GM12865 (cell line): ENCODE data around the gene MADCAM1.

ENCODE experiments used
- DNase-seq: peaks from one replicate; pipeline ENCODE4 v3.0.0; 2010; ENCODE audit warnings: low read depth
- H3K4me3 ChIP-seq: 2 replicates; pipeline ENCODE4 v1.5.1; 2011; ENCODE audit warnings: mild to moderate bottlenecking, low read depth, low read length, control low read depth
- TF ChIP-seq, protein P1 (sequence below): IDR thresholded peaks from 2 replicates; pipeline ENCODE4 v1.5.1; 2011; ENCODE audit warnings: low read length, control low read depth, low read depth, inconsistent platforms; ENCODE audit not compliant: insufficient read depth; ENCODE audit errors: missing control alignments

MADCAM1 gene

GRCh38 chr19:455031-455705 is 41.1 kb upstream of the MADCAM1 start:
- DNase-seq, result no peak
- TF ChIP-seq, protein P1, sequence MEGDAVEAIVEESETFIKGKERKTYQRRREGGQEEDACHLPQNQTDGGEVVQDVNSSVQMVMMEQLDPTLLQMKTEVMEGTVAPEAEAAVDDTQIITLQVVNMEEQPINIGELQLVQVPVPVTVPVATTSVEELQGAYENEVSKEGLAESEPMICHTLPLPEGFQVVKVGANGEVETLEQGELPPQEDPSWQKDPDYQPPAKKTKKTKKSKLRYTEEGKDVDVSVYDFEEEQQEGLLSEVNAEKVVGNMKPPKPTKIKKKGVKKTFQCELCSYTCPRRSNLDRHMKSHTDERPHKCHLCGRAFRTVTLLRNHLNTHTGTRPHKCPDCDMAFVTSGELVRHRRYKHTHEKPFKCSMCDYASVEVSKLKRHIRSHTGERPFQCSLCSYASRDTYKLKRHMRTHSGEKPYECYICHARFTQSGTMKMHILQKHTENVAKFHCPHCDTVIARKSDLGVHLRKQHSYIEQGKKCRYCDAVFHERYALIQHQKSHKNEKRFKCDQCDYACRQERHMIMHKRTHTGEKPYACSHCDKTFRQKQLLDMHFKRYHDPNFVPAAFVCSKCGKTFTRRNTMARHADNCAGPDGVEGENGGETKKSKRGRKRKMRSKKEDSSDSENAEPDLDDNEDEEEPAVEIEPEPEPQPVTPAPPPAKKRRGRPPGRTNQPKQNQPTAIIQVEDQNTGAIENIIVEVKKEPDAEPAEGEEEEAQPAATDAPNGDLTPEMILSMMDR, result no peak
- H3K4me3 ChIP-seq, result no peak overlapping the region

DNA sequence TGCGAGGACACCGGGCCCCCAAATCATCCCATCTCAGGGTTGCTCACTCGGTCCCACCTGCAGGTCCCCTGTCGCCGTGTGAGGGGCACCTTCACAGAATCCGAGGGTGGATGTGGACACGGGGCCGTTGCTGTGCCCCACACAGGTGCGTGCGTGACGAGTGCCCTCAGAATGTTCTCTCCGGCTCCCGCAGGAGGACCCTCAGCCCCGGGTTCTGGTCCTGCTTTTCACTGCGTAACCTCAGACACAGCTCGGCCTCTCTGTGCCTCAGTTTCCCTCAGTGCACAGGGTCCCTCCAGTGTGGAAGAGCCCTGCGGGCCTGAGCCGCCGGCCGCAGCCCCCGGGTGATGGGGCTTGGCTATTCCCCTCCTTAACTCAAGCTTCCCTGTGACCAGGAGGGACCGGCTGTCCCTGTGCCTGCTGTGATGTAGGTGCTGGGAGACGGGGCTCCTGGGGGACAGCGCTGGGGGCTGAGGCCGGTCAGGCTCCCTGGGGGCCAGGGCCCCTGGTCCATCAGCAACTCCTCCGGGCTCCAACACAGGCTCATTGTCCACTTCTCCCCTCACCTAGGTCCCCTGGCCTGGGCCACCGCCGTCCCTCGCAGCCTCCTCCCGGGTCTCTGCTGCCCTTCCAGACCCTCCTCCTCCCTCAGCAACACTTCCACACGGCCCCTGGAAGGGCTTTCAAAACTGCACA is 40.3 kb upstream of the MADCAM1 start:
- TF ChIP-seq, protein P1, result no peak
- no peak for DNase-seq
- no peak overlapping the region for H3K4me3 ChIP-seq

- DNase-seq, result no peak
- TF ChIP-seq, protein P1, result no peak
- H3K4me3 ChIP-seq, result no peak overlapping the region
These were observed 39.7 kb upstream of the MADCAM1 start for GRCh38 chr19:456547-457110.

DNA sequence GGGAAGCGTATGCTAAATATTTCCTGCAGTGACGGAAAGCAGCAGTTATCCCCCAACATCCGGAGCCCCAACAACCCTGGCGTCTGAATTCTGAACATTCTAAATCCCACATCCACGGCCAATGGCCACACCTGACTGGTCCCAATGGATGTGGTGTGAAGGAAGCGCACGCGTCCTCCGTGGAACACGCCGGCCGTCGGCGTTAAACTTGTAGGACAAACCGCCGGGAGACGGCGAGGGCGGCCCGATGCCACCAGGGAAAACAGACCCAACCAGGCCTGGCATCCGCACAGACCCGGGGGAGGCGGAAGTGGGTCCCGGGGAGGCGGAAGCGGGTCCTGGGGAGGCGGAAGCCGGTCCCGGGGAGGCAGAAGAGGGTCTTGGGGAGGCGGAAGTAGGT is 38.6 kb upstream of the MADCAM1 start:
- TF ChIP-seq, protein P1, result no peak
- H3K4me3 ChIP-seq, result no peak overlapping the region
- no peak for DNase-seq

DNA sequence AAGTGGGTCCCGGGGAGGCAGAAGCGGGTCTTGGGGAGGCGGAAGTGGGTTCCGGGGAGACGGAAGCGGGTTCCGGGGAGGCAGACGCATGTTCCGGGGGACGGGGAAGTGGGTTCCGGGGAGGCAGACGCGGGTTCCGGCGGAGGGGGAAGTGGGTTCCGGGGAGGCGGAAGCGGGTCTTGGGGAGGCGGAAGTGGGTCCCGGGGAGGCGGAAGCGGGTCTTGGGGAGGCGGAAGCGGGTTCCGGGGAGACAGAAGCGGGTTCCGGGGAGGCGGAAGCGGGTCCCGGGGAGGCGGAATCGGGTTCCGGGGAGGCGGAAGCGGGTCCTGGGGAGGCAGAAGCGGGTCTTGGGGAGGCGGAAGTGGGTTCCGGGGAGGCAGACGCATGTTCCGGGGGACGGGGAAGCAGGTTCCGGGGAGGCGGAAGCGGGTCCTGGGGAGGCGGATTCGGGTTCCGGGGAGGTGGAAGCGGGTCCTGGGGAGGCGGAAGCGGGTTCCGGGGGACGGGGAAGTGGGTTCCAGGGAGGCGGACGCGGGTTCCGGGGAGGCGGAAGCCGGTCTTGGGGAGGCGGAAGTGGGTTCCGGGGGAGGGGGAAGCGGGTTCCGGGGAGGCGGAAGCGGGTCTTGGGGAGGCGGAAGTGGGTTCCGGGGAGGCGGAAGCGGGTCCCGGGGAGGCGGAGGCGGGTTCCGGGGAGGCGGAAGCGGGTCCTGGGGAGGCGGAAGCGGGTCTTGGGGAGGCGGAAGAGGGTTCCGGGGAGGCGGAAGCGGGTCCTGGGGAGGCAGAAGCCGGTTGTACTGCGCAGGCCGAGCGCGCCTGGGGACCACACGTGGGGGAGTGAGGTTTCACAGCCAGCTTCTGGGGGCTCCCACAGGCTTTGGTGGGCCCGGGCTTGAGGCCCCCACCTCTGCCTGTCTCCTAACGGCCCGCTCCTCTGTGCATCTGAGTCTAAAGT is 37.9 kb upstream of the MADCAM1 start:
- H3K4me3 ChIP-seq, result no peak overlapping the region
- TF ChIP-seq, protein P1, result no peak
- DNase-seq, result no peak

GRCh38 chr19:459724-460511 is 36.4 kb upstream of the MADCAM1 start:
- no peak overlapping the region for H3K4me3 ChIP-seq
- TF ChIP-seq, protein P1, result no peak
- DNase-seq, result no peak
